Epithelial cell of proximal tubule (primary cell): Measurements from ENCODE around the gene MINPP1. TPM values are rescaled to one million over a fixed set of nuclear protein-coding genes. Genes with fewer than 3 reads are reported as not detected.

Experiments used
- DNase-seq: peaks from one replicate; pipeline ENCODE4 v3.0.0-alpha.2; 2011; ENCODE audit warnings: low read depth
- H3K4me3 ChIP-seq: 2 replicates; pipeline ENCODE4 v1.5.1; 2011; ENCODE audit warnings: low read depth, mild to moderate bottlenecking, low read length
- CTCF ChIP-seq: conservative IDR thresholded peaks from 2 replicates; pipeline ENCODE4 v1.5.1; 2012; ENCODE audit warnings: low read depth, mild to moderate bottlenecking, low read length
- total RNA-seq: library from RNA; depleted of rRNA; stranded (reverse); fragments of >200 nt; gene quantifications from 2 replicates; pipeline ENCODE4 v1.2.3, GENCODE V29; 2015

The MINPP1 gene
- total RNA-seq, 1 donor from 2014 or later: 29.3 TPM

- peak overlapping the region; percentile 19 for H3K4me3 ChIP-seq
- no peak for DNase-seq
- no peak for TF ChIP-seq CTCF
Observed at GRCh38 chr10:87578842-87579401, 74.2 kb downstream of the MINPP1 start.

GRCh38 chr10:87579563-87579962, 74.9 kb downstream of the MINPP1 start:
- no peak for DNase-seq
- no peak for TF ChIP-seq CTCF
- H3K4me3 ChIP-seq: no peak overlapping the region

- DNase-seq: no peak
- H3K4me3 ChIP-seq: no peak overlapping the region
- TF ChIP-seq CTCF: no peak
Observed at GRCh38 chr10:87580016-87580415, 75.3 kb downstream of the MINPP1 start.

- no peak for TF ChIP-seq CTCF
- H3K4me3 ChIP-seq: peak overlapping the region; percentile 9
- peak; percentile 93 for DNase-seq
Observed at GRCh38 chr10:87585565-87586514, 81.1 kb downstream of the MINPP1 start.

- no peak overlapping the region for H3K4me3 ChIP-seq
- DNase-seq: no peak
- TF ChIP-seq CTCF: no peak
Observed at GRCh38 chr10:87589645-87590051, 85.0 kb downstream of the MINPP1 start.

- TF ChIP-seq CTCF: no peak
- no peak for DNase-seq
- no peak overlapping the region for H3K4me3 ChIP-seq
Observed at GRCh38 chr10:87590705-87591588, 86.3 kb downstream of the MINPP1 start.
